ENCODE measurements around the gene CSMD2.
"Not testable (repeated sequence)": the region's sequence is repeated elsewhere in the genome, so short reads cannot be mapped to it uniquely, and the experiment has no call there.

Gene CSMD2

DNA sequence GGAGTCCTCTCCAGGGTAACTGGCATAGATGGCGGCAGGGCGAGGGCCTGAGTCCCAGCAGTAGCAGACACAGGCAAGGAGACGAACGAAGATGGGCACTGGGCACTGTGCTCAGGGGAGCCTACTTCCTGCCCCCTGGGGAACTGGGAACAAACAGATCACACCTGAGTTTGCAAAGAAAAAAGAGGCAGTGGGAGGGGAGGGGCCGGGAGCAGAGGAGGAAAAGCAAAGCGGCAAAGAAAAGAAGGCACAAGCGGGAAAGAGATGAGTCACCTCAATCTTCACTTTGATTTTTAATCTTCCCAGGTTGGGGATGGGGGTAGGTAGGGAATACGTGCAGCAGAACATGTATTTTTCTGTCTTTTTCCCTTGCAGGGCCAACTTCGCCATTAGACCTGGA, 648.6 kb downstream of the CSMD2 start:
- no peak for DNase-seq

- no peak for DNase-seq
Measured at GRCh38 chr1:33515607-33516006, 649.4 kb downstream of the CSMD2 start.

DNA sequence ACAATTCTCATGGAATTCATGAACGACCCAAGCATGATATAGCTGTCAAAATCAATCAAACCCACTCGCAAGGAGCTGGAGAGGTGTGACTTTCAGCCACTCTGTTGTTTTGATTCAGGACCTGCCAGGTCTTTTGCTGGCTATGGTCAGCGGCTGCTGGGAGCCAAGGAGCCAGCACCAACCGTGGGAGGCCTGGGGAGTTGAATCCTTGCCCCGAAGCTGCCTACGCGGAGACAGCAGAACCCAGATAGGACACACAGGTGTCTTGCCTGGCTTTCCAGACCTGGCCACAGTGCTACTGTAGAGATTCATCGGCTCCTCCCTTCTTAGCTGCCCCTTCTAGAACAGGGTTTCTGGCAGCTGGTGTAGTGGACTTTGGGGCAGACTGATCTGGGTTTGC, 649.9 kb downstream of the CSMD2 start:
- DNase-seq = peak in 1 of 2 experiments; percentile 3

GRCh38 chr1:33512226-33513011, 652.6 kb downstream of the CSMD2 start:
- DNase-seq = no peak

GRCh38 chr1:33509276-33509675, 655.8 kb downstream of the CSMD2 start:
- DNase-seq = not testable (repeated sequence)

DNA sequence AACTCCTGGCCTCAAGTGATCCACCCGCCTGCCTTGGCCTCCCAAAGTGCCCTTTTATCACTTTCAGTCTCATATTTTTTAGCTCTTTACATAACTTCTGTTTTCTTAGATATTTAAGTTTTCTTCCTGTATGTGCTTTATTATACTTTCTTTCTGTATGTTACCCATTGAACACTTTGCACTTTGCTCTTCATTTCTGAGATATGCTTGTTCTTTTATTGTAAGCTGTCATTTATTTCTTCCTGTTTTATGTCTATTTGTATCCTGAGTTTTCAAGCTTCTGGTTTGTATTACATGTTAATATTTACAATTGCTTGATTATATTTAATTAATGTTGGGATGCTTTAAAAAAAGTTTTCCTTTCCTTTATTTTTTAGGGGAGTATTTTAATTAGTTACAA, 656.9 kb downstream of the CSMD2 start:
- no peak for DNase-seq

DNA sequence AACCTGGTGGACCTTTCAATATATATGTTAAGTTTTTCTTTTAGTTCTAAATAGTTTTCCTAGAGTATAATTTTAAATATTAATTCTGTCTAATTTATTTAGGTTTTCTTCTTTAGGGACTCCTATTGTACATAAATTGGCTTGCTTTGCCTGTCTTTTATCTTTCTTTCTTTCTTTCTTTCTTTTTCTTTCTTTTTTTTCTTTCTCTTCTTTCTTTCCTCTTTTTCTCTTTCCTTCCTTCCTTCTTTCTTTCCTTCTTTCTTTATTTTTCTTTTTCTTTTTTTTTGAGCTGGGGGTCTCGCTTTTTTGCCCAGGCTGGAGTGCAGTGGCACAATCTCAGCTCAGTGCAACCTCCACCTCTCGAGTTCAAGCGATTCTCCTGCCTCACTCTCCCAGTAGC, 657.4 kb downstream of the CSMD2 start:
- no peak for DNase-seq

DNA sequence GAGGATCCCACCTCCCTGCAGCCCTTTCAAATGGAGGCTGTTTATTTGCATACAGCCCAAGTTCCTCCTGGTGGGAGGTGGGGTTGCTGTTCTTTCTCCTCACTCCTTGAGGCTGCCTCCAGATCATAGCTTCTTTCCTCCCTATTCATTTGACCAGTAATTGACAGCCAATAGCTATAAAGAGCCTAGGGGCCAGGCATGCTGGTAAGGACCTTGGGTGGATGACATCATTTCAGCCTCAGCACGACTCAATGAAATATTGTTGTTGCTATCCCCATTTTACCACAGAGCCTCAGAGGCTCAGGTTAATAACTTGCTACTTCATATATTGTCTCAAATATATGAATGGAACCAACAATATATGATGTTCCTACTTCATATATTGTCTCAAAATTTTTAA, 661.5 kb downstream of the CSMD2 start:
- DNase-seq = no peak

GRCh38 chr1:33502726-33503125, 662.3 kb downstream of the CSMD2 start:
- no peak for DNase-seq

- no peak for DNase-seq
Measured at GRCh38 chr1:33501774-33502173, 663.3 kb downstream of the CSMD2 start.

- no peak for DNase-seq
Measured at GRCh38 chr1:33501309-33501708, 663.7 kb downstream of the CSMD2 start.

DNA sequence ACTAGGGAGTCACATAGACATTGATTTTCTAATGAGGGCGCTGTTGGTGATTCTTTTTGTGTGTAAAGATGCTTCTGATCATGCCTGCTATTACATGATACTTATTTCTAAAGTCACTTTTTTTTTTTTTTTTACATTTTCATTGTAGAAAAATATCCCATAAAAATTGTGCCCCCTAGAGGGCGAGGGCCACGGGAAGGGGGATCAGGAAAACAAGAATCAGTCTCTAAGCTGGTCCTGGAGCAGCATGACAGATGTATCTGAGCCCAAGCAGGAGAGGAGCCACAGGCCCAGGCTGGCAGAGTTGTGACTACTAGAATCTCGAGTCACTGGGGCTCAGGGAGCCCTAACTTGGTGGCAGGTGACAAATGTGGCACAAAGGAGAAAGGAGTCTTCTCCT, 664.5 kb downstream of the CSMD2 start:
- DNase-seq = peak in 1 of 2 experiments; percentile 11

GRCh38 chr1:33497410-33497809, 667.6 kb downstream of the CSMD2 start:
- DNase-seq = no peak

- DNase-seq = no peak
Measured at GRCh38 chr1:33494929-33495328, 670.1 kb downstream of the CSMD2 start.

GRCh38 chr1:33488624-33489023, 676.4 kb downstream of the CSMD2 start:
- no peak for DNase-seq

DNA sequence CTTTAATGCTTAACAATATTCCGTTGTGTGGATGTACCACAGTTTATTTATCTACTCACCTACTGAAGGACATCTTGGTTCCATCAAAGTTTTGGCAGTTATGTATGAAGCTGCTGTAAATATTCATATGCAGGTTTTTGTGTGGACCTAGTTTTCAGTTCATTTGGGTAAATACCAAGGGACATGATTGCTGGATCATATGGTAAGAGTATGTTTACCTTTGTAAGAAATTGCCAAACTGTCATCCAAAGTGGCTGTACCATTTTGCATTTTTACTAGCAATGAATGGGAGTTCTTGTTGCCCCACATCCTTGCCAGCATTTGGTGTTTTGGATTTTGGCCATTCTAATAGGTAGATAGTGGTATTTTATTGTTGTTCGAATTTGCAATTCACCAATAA, 682.6 kb downstream of the CSMD2 start:
- no peak for DNase-seq

GRCh38 chr1:33477451-33477850, 687.6 kb downstream of the CSMD2 start:
- DNase-seq = no peak

- DNase-seq = no peak
Measured at GRCh38 chr1:33473900-33474299, 691.1 kb downstream of the CSMD2 start.

- peak; percentile 96 to 98 for DNase-seq
Measured at GRCh38 chr1:33472269-33472980, 692.6 kb downstream of the CSMD2 start, which contains the start of gene ZSCAN20. Gene ZSCAN20 (plus strand): TSS chr1:33472645. CDS start chr1:33479289, 6,644 bp downstream.

DNA sequence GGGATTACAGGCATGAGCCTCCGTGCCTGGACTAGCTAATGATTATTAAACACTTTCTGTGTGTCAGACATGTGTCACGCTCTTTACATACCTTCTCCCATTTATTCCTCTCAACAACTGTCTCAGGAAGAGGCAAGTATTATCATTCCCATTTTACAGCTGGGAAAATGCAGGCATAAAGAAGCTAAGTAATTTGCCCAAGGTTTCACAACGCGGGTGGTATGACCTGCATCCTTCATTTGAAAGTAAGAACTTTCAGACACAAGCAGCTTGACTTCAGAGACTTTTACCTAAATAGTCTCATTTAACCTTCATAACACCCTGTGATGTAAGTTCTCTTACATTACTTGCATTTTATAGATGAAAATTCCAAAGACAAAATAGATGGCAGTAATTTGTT, 693.6 kb downstream of the CSMD2 start:
- no peak for DNase-seq

GRCh38 chr1:33470495-33471012, 694.5 kb downstream of the CSMD2 start:
- peak; percentile 89 to 95 for DNase-seq

GRCh38 chr1:33469691-33470090, 695.3 kb downstream of the CSMD2 start:
- DNase-seq = peak in 1 of 2 experiments; percentile 35

DNA sequence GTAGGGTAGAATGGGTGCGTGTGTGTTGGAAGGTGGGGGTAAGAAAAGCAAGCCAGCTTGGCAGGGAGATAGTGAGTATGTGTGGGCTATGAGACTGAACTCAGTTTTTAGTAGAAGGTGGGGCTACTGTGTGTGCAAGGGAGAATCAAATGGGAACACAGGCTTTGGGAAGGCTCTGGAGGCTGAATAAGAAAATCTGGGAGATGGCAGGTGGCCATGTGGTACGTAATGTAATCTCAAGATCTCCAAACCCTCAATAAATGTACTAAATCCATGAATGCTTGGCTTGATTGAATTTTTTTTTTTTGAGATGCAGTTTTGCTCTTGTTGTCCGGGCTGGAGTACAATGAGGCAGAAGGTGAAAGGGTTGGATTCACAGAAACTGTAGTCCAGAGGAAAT, 696.1 kb downstream of the CSMD2 start:
- DNase-seq = peak in 1 of 2 experiments; percentile 42

GRCh38 chr1:33468531-33468930, 696.5 kb downstream of the CSMD2 start:
- no peak for DNase-seq
